Esophagus muscularis mucosa (tissue), 4 donors: ENCODE results near the gene NAA80. TPM values are rescaled to one million over a fixed set of nuclear protein-coding genes. Genes with fewer than 3 reads are reported as not detected.

Experiments
- DNase-seq: peaks from one replicate; pipeline ENCODE4 v3.0.0-alpha.2; 2017; ENCODE audit errors: extremely low spot score
- H3K27ac ChIP-seq, 4 donors: fragments of 200-600 bp; sonication (generic); replicated peaks in 1 of 4; 1 replicate in 3 of 4; 2 replicates in 1 of 4; pipeline ENCODE4 v1.5.1; 2016 to 2019; ENCODE audit warnings: mild to moderate bottlenecking in 1 of 4
- H3K27me3 ChIP-seq, 4 donors: fragments of 200-600 bp; sonication (generic); one replicate each; pipeline versions ENCODE4 v1.5.1 to v1.6.0; 2016 to 2019
- H3K36me3 ChIP-seq, 4 donors: fragments of 200-600 bp; sonication (generic); one replicate each; pipeline ENCODE4 v1.5.1; 2016 to 2019
- H3K4me1 ChIP-seq, 4 donors: fragments of 200-600 bp; sonication (generic); one replicate each; pipeline ENCODE4 v1.5.1; 2016 to 2019
- H3K4me3 ChIP-seq, 4 donors: fragments of 200-600 bp; sonication (generic); 1 replicate in 2 of 4; 2 replicates in 2 of 4; pipeline ENCODE4 v1.5.1; 2016 to 2019; ENCODE audit warnings: mild to moderate bottlenecking in 4 of 4, moderate library complexity in 1 of 4
- H3K9me3 ChIP-seq, 4 donors: fragments of 200-600 bp; sonication (generic); 1 replicate in 3 of 4; 2 replicates in 1 of 4; pipeline ENCODE4 v1.5.1; 2016 to 2019
- EP300 ChIP-seq: sonication (generic); formaldehyde crosslinking; IDR thresholded peaks from one replicate; pipeline ENCODE4 v1.6.1; 2017; ENCODE audit warnings: antibody characterized with exemption
- POLR2A ChIP-seq: fragments of 450-650 bp; IDR thresholded peaks from one replicate; pipeline ENCODE4 v1.6.1; 2017; ENCODE audit warnings: antibody characterized with exemption, moderate library complexity, mild to moderate bottlenecking, low read depth
- POLR2AphosphoS5 ChIP-seq, 2 donors: sonication (generic); formaldehyde crosslinking; IDR thresholded peaks; one replicate each; pipeline ENCODE4 v1.6.1; 2017; ENCODE audit warnings: antibody characterized with exemption in 2 of 2
- WGBS: methylation state at CpG from one replicate; pipeline ENCODE4 v1.1.5; 2018; 5-methylcytosine and 5-hydroxymethylcytosine counted together
- intact Hi-C: fragments of 100-400 bp; cut with DNase I; formaldehyde crosslinking; loops from one replicate; pipeline ENCODE4 v1.15.1; 2023
- total RNA-seq, 4 donors: library from RNA; depleted of rRNA; stranded (reverse); fragments of >200 nt; gene quantifications; one replicate each; pipeline versions ENCODE4 v1.1.0 to v1.2.1, GENCODE V29; 2016
- TF ChIP-seq, protein P1 (sequence below), 3 experiments: fragments of 200-600 bp in 2 of 3; fragments of 450-650 bp in 1 of 3; sonication (generic) in 2 of 3; IDR thresholded peaks; one replicate each; pipeline ENCODE4 v1.5.1; 2017 to 2019; ENCODE audit warnings: antibody characterized with exemption in 3 of 3, mild to moderate bottlenecking in 2 of 3, moderate library complexity in 1 of 3

The NAA80 gene
- total RNA-seq, 4 donors from 2014 or later: 6.8 to 9.5 (median 8.0) TPM

DNA sequence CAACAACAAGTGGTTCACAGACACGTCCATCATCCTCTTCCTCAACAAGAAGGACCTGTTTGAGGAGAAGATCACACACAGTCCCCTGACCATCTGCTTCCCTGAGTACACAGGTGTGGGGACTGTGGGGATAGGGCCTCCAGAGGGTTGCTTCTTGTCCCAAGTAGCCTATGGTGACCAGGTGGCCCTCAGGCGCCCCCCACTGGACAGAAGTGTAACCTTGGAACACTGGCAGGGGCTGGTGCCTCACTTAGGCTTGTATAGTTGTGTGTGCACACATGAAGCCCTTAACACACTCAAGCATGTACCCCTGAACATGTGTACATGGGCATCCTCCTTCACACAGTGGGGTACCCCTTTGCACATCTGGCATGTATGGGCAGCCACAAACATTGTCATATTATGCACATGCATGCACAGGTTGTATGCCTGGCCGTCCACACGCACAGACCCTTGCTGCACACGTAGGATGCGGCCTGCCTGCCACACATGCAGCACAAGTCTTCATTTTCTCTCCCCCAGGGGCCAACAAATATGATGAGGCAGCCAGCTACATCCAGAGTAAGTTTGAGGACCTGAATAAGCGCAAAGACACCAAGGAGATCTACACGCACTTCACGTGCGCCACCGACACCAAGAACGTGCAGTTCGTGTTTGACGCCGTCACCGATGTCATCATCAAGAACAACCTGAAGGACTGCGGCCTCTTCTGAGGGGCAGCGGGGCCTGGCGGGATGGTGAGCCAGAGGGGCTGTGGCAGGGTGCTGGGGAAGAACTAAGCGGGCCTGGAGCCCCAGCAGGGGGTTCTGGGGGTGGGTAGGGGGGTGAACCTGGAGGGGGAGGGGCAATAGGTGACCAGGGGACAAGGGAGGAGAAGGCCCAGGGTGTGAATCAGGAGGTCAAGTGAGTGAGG, 42.0 kb downstream of the NAA80 start:
- Histone ChIP-seq H3K4me3 (no peak overlapping the region), H3K4me1 (peaks cover 67 to 93% (median 87%) of the 10 kb centered on the region in 4 donors), H3K9me3 (no peaks in the 10 kb centered on the region), H3K27ac (peak overlapping the region; percentile 93 to 100 (median 96)), H3K27me3 (no peaks in the 10 kb centered on the region), H3K36me3 (peaks cover 41 to 69% (median 65%) of the 10 kb centered on the region in 4 donors)
- no peak for DNase-seq
- WGBS: 93% methylated on average over 18 of the region's 20 CpGs
- intact Hi-C loops: no loop called here
- TF ChIP-seq, protein P1, sequence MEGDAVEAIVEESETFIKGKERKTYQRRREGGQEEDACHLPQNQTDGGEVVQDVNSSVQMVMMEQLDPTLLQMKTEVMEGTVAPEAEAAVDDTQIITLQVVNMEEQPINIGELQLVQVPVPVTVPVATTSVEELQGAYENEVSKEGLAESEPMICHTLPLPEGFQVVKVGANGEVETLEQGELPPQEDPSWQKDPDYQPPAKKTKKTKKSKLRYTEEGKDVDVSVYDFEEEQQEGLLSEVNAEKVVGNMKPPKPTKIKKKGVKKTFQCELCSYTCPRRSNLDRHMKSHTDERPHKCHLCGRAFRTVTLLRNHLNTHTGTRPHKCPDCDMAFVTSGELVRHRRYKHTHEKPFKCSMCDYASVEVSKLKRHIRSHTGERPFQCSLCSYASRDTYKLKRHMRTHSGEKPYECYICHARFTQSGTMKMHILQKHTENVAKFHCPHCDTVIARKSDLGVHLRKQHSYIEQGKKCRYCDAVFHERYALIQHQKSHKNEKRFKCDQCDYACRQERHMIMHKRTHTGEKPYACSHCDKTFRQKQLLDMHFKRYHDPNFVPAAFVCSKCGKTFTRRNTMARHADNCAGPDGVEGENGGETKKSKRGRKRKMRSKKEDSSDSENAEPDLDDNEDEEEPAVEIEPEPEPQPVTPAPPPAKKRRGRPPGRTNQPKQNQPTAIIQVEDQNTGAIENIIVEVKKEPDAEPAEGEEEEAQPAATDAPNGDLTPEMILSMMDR (IDR thresholded peaks at IDR 0.05): peak in 2 of 3 experiments; percentile 17 to 51
- TF ChIP-seq EP300: no peak
- peak in 1 of 2 donors; percentile 5 for TF ChIP-seq POLR2AphosphoS5 (IDR thresholded peaks at IDR 0.05)
- TF ChIP-seq POLR2A: no peak

DNA sequence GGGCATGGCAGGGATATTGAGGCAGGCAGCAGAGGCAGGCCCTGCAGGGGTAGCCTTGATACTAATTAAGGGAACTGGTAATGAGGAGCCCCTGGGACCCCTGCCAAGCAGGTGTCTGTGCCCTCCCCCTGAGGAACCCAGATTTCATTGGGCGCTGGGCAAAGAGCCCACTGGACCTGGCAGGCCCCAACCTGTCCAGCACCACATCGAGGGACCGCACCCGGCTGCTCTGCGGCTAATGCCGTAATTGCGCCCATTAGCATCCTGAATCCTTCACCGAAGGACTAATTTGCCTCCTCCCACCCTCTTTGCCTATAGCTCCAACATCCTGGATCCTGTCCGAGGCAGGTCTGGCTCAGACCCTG, 44.0 kb downstream of the NAA80 start:
- 74% methylated on average over 9 of the region's 9 CpGs for WGBS
- H3K4me1 ChIP-seq: peaks cover 74 to 93% (median 90%) of the 10 kb centered on the region in 4 donors
- DNase-seq: no peak
- H3K27me3 ChIP-seq: no peaks in the 10 kb centered on the region
- intact Hi-C loops: no loop called here
- TF ChIP-seq, protein P1 (IDR thresholded peaks at IDR 0.05): no peak
- TF ChIP-seq EP300 (no peak), POLR2A (no peak), POLR2AphosphoS5 (IDR thresholded peaks at IDR 0.05) (no peak)
- H3K36me3 ChIP-seq: peaks cover 43 to 87% (median 74%) of the 10 kb centered on the region in 4 donors
- no peak overlapping the region for H3K4me3 ChIP-seq
- H3K27ac ChIP-seq: peak overlapping the region; percentile 75 to 79 (median 76)
- H3K9me3 ChIP-seq: no peaks in the 10 kb centered on the region

DNA sequence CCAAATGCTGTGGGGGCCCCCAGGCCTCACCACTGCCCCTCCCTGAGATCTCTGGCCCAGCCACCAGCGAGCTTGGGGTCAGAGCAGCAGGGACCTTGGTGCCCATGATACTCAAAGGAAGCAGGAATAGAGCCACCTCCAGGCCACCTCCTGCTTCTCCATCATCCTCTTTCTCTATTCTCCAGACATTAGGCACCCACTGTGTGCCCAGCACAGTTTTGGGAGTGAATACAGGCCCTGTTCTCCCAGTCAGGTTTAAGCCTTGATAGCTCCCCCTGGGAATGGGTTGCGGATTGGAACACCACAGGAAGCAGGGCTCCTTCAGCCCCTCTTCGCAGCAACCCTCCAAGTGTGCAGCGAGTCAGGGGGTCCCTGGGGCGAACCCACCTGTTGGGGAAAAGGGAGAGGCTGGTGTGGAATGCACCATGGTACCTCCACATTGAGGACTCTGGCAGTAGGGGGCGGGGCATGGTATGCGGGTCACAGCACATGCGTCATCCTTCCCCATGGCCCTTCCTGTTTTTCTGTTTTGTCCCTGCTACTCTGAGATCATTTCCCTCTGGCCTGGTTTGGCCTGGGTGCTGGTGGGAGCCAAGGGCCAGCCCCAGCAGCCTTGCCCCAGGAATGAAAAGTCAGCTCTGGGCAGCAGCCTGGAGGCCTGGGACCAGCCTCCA, 44.5 kb downstream of the NAA80 start:
- intact Hi-C loops: no loop called here
- H3K27me3 ChIP-seq: no peaks in the 10 kb centered on the region
- H3K4me3 ChIP-seq: no peak overlapping the region
- peak; percentile 66 to 73 for TF ChIP-seq POLR2AphosphoS5 (IDR thresholded peaks at IDR 0.05)
- TF ChIP-seq POLR2A: no peak
- peaks cover 77 to 93% (median 90%) of the 10 kb centered on the region in 4 donors for H3K4me1 ChIP-seq
- no peaks in the 10 kb centered on the region for H3K9me3 ChIP-seq
- peak overlapping the region; percentile 75 to 79 (median 76) for H3K27ac ChIP-seq
- no peak for DNase-seq
- H3K36me3 ChIP-seq: peaks cover 43 to 91% (median 75%) of the 10 kb centered on the region in 4 donors
- WGBS: 54% methylated on average over 7 of the region's 8 CpGs

DNA sequence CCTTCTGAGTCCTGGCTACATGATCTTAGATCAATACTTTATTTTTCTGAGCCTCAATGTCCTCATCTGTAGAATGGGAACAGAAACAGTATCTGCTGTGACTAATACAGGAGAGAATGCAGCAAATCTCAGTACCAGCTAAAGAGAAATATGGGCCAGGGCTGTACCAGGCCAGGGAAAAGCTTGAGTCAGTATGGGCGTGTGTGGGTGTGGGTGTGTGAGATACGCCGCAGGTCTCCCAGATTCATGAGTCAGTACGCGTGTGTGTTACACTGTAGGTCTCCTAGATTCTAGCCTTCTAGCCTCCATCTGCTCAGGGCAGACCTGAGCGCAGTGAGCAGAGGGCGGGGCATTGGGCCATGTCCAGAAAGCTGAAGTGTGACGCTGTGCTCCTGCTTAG, 48.0 kb downstream of the NAA80 start:
- TF ChIP-seq POLR2A (no peak), POLR2AphosphoS5 (IDR thresholded peaks at IDR 0.05) (no peak), EP300 (no peak)
- TF ChIP-seq, protein P1 (IDR thresholded peaks at IDR 0.05): no peak

DNA sequence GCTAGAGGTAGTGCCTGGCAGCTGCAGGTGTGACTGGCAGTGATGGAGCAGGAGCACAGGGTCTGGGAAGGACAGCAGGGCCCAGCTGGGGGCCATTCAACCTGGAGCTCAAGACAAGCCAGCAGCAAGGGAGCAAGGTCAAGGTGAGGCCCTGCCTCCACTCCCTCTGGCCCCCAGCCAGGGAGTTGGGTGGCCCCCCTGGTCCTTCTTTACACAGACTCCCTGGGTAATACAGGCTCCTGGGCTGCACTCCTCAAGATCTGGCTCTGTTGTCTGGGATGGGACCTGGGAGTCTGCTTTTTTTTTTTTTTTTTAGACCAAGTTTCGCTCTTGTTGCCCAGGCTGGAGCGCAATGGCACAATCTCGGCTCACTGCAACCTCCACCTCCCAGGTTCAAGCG, 48.7 kb downstream of the NAA80 start:
- H3K4me1 ChIP-seq: peaks cover 90 to 100% (median 95%) of the 10 kb centered on the region in 4 donors
- 90% methylated on average over 4 of the region's 4 CpGs for WGBS
- TF ChIP-seq POLR2A: no peak
- TF ChIP-seq EP300: no peak
- TF ChIP-seq POLR2AphosphoS5 (IDR thresholded peaks at IDR 0.05): no peak
- TF ChIP-seq, protein P1 (IDR thresholded peaks at IDR 0.05): no peak

More for the DNA sequence above, 48.0 kb downstream of the NAA80 start:
- no peak for DNase-seq
- Histone ChIP-seq H3K9me3 (no peaks in the 10 kb centered on the region), H3K4me1 (peaks cover 88 to 97% (median 95%) of the 10 kb centered on the region in 4 donors), H3K27ac (peak overlapping the region; percentile 38 to 92 (median 82)), H3K4me3 (no peak overlapping the region), H3K27me3 (no peaks in the 10 kb centered on the region), H3K36me3 (peaks cover 26 to 66% (median 46%) of the 10 kb centered on the region in 4 donors)
- 79% methylated on average over 8 of the region's 8 CpGs for whole genome bisulfite sequencing
- intact Hi-C loops: no loop called here

More for the DNA sequence above, 48.7 kb downstream of the NAA80 start:
- peaks cover 22 to 59% (median 40%) of the 10 kb centered on the region in 4 donors for H3K36me3 ChIP-seq
- no peaks in the 10 kb centered on the region for H3K27me3 ChIP-seq
- no peak overlapping the region for H3K4me3 ChIP-seq
- no peak for DNase-seq
- peak overlapping the region; percentile 38 to 92 (median 82) for H3K27ac ChIP-seq
- no peaks in the 10 kb centered on the region for H3K9me3 ChIP-seq
- intact Hi-C loops: no loop called here
